Right renal cortex interstitium (tissue), 3 donors: ENCODE measurements around the gene GPR84. TPM values are rescaled to one million over a fixed set of nuclear protein-coding genes. Genes with fewer than 3 reads are reported as not detected.
"Not testable (repeated sequence)": the region's sequence is repeated elsewhere in the genome, so short reads cannot be mapped to it uniquely, and the experiment has no call there.

ENCODE experiments used
- DNase-seq, 3 donors: peaks; one replicate each; pipeline ENCODE4 v3.0.0-alpha.2; 2013; ENCODE audit warnings: low read depth in 3 of 3, low spot score in 2 of 3
- polyA plus RNA-seq, 3 donors: library from polyadenylated mRNA; unstranded; fragments of 120-200 nt; gene quantifications; one replicate each; pipeline ENCODE4 v1.2.1, GENCODE V29; 2013; ENCODE audit not compliant: insufficient read length in 3 of 3

Gene GPR84
- polyA plus RNA-seq, 3 donors, result 0.08 to 0.14 (median 0.11) TPM

- DNase-seq, result no peak
Observed at GRCh38 chr12:54357506-54358190, 6.6 kb downstream of the GPR84 start.

- DNase-seq, result no peak
Observed at GRCh38 chr12:54356951-54357356, 7.3 kb downstream of the GPR84 start.

- DNase-seq, result no peak
Observed at GRCh38 chr12:54356228-54356627, 8.1 kb downstream of the GPR84 start.

GRCh38 chr12:54355104-54355815, 9.0 kb downstream of the GPR84 start:
- no peak for DNase-seq

- not testable (repeated sequence) for DNase-seq
Observed at GRCh38 chr12:54354271-54354670, 10.0 kb downstream of the GPR84 start.

- DNase-seq, result no peak
Observed at GRCh38 chr12:54352891-54353874, 11.1 kb downstream of the GPR84 start.

GRCh38 chr12:54352022-54352531, 12.2 kb downstream of the GPR84 start:
- peak in 1 of 3 donors; percentile 80 for DNase-seq

- no peak for DNase-seq
Observed at GRCh38 chr12:54351341-54351740, 12.9 kb downstream of the GPR84 start.

GRCh38 chr12:54350743-54351142, 13.5 kb downstream of the GPR84 start:
- DNase-seq, result no peak

GRCh38 chr12:54349679-54350078, 14.6 kb downstream of the GPR84 start:
- no peak for DNase-seq

- DNase-seq, result no peak
Observed at GRCh38 chr12:54349036-54349435, 15.2 kb downstream of the GPR84 start.

- no peak for DNase-seq
Observed at GRCh38 chr12:54341378-54342300, 22.6 kb downstream of the GPR84 start.

- DNase-seq, result no peak
Observed at GRCh38 chr12:54340846-54341245, 23.4 kb downstream of the GPR84 start.

GRCh38 chr12:54338698-54339296, 25.5 kb downstream of the GPR84 start:
- no peak for DNase-seq

- no peak for DNase-seq
Observed at GRCh38 chr12:54337854-54338650, 26.2 kb downstream of the GPR84 start.

GRCh38 chr12:54337280-54337842, 26.9 kb downstream of the GPR84 start:
- no peak for DNase-seq

- no peak for DNase-seq
Observed at GRCh38 chr12:54333420-54334034, 30.8 kb downstream of the GPR84 start.

- no peak for DNase-seq
Observed at GRCh38 chr12:54331461-54331860, 32.8 kb downstream of the GPR84 start.
